NT2/D1 (cell line): ENCODE measurements around the gene LRRC39.

ENCODE experiments used
- SUZ12 ChIP-seq: IDR thresholded peaks from 2 replicates; pipeline ENCODE4 v1.6.1; 2011; ENCODE audit not compliant: insufficient read length, insufficient read depth; ENCODE audit errors: extremely low read depth
- YY1 ChIP-seq: IDR thresholded peaks from 2 replicates; pipeline ENCODE4 v1.6.1; 2011; ENCODE audit not compliant: insufficient read length, insufficient read depth

DNA sequence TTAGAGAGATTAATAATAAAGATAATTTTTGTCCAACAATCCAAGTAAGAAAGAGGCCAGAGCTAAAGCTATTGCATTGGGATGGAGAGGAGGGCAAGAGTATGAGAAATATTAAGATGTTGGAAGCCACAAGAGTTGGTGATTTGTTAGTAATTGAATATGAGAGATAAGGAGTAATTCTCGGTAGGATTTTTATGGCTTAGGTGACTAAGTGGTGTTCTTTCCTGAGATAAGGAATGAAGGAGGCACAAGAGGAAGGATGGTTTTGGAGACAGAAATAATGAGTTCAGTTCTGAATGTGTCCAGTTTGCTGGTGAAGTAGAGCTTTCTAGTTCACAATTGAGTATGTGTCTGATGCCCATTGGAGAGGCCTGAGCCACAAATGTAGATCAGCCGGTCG is 35.7 kb downstream of the LRRC39 start:
- TF ChIP-seq YY1 (no peak), SUZ12 (no peak)
